B cell (primary cell): ENCODE data around the gene C2CD4C.

Experiments used
- CTCF ChIP-seq: fragments of 200-600 bp; IDR thresholded peaks from one replicate; pipeline ENCODE4 v1.8.0; 2022; ENCODE audit warnings: antibody characterized with exemption, mild to moderate bottlenecking
- EZH2 ChIP-seq: IDR thresholded peaks from 2 replicates; pipeline ENCODE4 v1.6.1; 2012; ENCODE audit warnings: borderline replicate concordance, low read depth, mild to moderate bottlenecking, moderate library complexity, low read length; ENCODE audit not compliant: insufficient read depth, poor library complexity, severe bottlenecking

- TF ChIP-seq CTCF (no peak), EZH2 (no peak)
Measured at GRCh38 chr19:383040-383439, 25.9 kb downstream of the C2CD4C start.
